Body of pancreas (tissue), 4 donors: ENCODE measurements around the gene USP31. TPM values are rescaled to one million over a fixed set of nuclear protein-coding genes. Genes with fewer than 3 reads are reported as not detected.

ENCODE experiments used
- ATAC-seq: fragments of 150-250 bp; one replicate; pipeline ENCODE4 v1.9.1; 2016
- DNase-seq, 4 donors: peaks; one replicate each; pipeline ENCODE4 v3.0.0-alpha.2; 2019
- H3K27ac ChIP-seq, 4 donors: fragments of 200-600 bp; sonication (generic); 1 replicate in 3 of 4; 2 replicates in 1 of 4; pipeline versions ENCODE4 v1.5.1 to v1.6.1; 2016 to 2019; ENCODE audit warnings: mild to moderate bottlenecking in 1 of 4, mixed read lengths in 1 of 4, moderate library complexity in 1 of 4
- H3K27me3 ChIP-seq, 2 donors: fragments of 200-600 bp; sonication (generic); one replicate each; pipeline ENCODE4 v1.6.0; 2016; ENCODE audit warnings: mild to moderate bottlenecking in 1 of 2
- H3K36me3 ChIP-seq, 2 donors: fragments of 200-600 bp; sonication (generic); replicated peaks in 1 of 2; 2 replicates each; pipeline ENCODE4 v1.5.1; 2016; ENCODE audit warnings: low read depth in 2 of 2; ENCODE audit not compliant: insufficient read depth in 1 of 2
- H3K4me1 ChIP-seq: fragments of 200-600 bp; sonication (generic); one replicate; pipeline ENCODE4 v1.6.0; 2016
- H3K4me3 ChIP-seq, 2 donors: fragments of 200-600 bp; sonication (generic); 1 replicate in 1 of 2; 2 replicates in 1 of 2; pipeline ENCODE4 v1.5.1; 2016 to 2019
- H3K9me3 ChIP-seq, 3 donors: fragments of 200-600 bp; sonication (generic); 1 replicate in 2 of 3; 2 replicates in 1 of 3; pipeline ENCODE4 v1.5.1; 2016
- POLR2A ChIP-seq, 3 donors: fragments of 450-650 bp; IDR thresholded peaks; one replicate each; pipeline ENCODE4 v1.6.1; 2016; ENCODE audit warnings: antibody characterized with exemption in 3 of 3, mild to moderate bottlenecking in 2 of 3
- WGBS, 2 donors: methylation state at CpG; one replicate each; pipeline ENCODE4 v1.1.5; 2017; 5-methylcytosine and 5-hydroxymethylcytosine counted together
- intact Hi-C: fragments of 100-400 bp; cut with DNase I; formaldehyde crosslinking; loops from one replicate; pipeline ENCODE4 v1.15.1; 2023
- total RNA-seq, 2 donors: library from RNA; depleted of rRNA; stranded (reverse); fragments of >200 nt; gene quantifications; one replicate each; pipeline ENCODE4 v1.1.0, GENCODE V29; 2016
- TF ChIP-seq, protein P1 (sequence below), 7 experiments: fragments of 450-650 bp in 4 of 7; fragments of 200-600 bp in 3 of 7; sonication (generic) in 3 of 7; IDR thresholded peaks; one replicate each; pipeline ENCODE4 v1.5.1; 2016 to 2019; ENCODE audit warnings: antibody characterized with exemption in 7 of 7

Gene USP31
- total RNA-seq, 2 donors from 2014 or later = 5.2 to 8.6 TPM

DNA sequence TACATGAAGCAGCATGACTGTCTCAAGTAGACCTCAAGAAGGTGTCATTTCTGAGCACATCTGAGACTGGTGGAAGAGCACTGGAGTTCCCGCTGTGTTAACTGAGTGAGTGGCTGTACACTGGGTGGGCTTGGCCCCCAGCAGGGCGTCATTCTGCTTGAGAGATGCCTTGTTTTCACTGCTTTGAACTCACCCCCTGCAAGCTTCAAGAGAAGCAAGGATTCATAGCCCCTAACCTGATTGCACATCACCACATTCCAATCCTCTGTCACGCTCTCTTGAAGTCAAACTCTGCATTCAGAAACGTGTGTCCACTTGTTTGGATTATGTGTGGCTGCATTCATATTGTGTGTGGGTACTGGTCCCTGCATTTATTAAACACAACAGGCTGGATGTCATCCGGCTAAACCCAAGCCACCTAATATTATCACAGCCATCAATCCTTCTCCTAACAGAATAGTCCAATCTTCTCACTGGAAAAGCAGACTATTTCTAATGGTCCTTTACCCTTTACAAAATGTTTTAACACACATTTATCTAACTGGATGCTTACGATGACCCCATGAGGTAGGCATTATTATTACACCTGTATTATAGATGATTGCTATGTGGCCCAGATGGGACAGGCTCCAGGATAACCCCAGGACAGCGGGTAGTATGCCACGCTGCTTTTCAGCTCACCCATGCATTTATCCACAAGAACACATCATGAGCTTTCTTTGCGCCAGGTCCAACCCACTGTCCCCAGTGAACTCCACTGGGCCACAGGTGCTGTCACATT, 76.3 kb downstream of the USP31 start:
- Histone ChIP-seq H3K4me3 (no peak overlapping the region), H3K36me3 (peaks cover 3 to 29% of the 10 kb centered on the region in 2 donors), H3K4me1 (no peaks in the 10 kb centered on the region), H3K9me3 (no peaks in the 10 kb centered on the region), H3K27me3 (no peaks in the 10 kb centered on the region), H3K27ac (no peak overlapping the region)
- TF ChIP-seq, protein P1, sequence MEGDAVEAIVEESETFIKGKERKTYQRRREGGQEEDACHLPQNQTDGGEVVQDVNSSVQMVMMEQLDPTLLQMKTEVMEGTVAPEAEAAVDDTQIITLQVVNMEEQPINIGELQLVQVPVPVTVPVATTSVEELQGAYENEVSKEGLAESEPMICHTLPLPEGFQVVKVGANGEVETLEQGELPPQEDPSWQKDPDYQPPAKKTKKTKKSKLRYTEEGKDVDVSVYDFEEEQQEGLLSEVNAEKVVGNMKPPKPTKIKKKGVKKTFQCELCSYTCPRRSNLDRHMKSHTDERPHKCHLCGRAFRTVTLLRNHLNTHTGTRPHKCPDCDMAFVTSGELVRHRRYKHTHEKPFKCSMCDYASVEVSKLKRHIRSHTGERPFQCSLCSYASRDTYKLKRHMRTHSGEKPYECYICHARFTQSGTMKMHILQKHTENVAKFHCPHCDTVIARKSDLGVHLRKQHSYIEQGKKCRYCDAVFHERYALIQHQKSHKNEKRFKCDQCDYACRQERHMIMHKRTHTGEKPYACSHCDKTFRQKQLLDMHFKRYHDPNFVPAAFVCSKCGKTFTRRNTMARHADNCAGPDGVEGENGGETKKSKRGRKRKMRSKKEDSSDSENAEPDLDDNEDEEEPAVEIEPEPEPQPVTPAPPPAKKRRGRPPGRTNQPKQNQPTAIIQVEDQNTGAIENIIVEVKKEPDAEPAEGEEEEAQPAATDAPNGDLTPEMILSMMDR (IDR thresholded peaks at IDR 0.05) = no peak
- no peak for TF ChIP-seq POLR2A (IDR thresholded peaks at IDR 0.05)
- ATAC-seq = no peak
- DNase-seq = no peak
- intact Hi-C loops = no loop called here
- WGBS, 2 donors = 89 to 92% methylated on average over 8 to 9 of the region's 9 CpGs

GRCh38 chr16:23072084-23072599, 77.1 kb downstream of the USP31 start:
- Histone ChIP-seq H3K4me3 (no peak overlapping the region), H3K9me3 (no peaks in the 10 kb centered on the region), H3K36me3 (peaks cover 7 to 31% of the 10 kb centered on the region in 2 donors), H3K27ac (no peak overlapping the region), H3K4me1 (no peaks in the 10 kb centered on the region), H3K27me3 (no peaks in the 10 kb centered on the region)
- TF ChIP-seq POLR2A (IDR thresholded peaks at IDR 0.05) = no peak
- DNase-seq (peak in 2 of 4 donors; percentile 15 to 18), ATAC-seq (no peak)
- 77 to 82% methylated on average over 13 of the region's 13 CpGs for WGBS, 2 donors
- intact Hi-C loops = no loop called here

DNA sequence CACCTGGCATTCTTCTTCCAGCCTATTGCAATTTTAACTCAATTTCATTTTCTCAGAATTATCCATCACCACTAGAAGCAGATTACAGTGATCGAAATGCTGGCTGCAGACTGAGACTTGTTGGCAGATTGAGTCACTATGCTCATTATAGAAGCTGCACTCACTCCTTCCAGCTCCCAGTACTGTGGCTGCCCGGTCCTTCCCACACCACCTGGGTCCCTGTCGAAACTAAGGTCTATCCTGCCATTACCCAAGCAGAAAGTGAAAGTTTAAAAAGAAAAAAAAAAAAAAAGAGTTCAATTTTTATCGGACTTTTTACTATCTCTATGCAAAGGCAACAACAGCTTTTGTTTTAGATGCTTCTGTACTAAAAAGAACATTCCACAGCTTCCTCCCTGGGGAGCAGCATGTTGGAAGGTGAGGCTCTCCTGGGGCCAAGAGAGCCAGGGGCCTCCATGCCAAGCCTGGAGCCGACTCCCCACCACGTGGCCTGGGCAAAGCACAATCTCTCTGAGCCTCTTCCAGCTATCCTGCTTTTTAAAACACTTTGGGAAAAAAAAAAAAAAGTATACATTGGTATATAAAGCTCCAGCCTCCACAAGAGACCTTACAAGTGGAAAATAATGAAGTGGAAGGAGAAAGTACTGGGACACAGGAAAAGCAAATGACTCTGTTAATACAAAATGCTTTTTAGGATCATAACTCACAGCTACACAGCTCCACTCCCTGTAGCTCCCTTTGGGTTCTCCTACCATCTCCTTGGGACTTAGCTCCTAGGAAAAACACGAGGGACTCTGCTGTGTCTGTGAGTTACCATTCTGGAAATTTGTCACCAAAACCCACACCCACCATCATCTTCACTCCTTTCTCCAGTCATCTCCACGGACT, 77.8 kb downstream of the USP31 start:
- DNase-seq = no peak
- Histone ChIP-seq H3K27ac (no peak overlapping the region), H3K36me3 (peaks cover 7 to 31% of the 10 kb centered on the region in 2 donors), H3K4me1 (no peaks in the 10 kb centered on the region), H3K9me3 (no peaks in the 10 kb centered on the region), H3K27me3 (no peaks in the 10 kb centered on the region), H3K4me3 (no peak overlapping the region)
- WGBS, 2 donors = 80 to 82% methylated on average over 8 of the region's 8 CpGs
- TF ChIP-seq, protein P1 (IDR thresholded peaks at IDR 0.05) = no peak
- no peak for TF ChIP-seq POLR2A (IDR thresholded peaks at IDR 0.05)
- intact Hi-C loops = no loop called here
- ATAC-seq = no peak

DNA sequence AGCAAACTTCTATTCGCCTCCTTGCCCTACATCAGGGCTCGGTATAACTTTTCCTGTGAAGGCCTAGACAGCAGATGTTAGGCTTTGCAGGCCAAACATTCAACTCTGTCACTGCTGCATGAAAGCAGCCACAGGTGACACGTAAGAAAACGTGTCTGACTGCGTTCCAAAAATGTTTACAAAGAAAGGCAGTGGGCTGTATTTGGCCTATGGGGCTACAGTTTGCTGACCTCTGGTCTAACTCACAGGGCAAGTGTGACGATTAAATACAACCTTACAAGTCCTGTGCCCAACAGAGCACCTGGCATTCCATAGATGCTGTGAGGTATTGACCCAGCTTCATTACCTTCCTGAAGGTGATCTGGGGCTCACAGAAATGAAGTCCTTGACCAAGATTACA, 79.4 kb downstream of the USP31 start:
- TF ChIP-seq, protein P1 (IDR thresholded peaks at IDR 0.05) = no peak
- TF ChIP-seq POLR2A (IDR thresholded peaks at IDR 0.05) = no peak
- Histone ChIP-seq H3K4me1 (no peaks in the 10 kb centered on the region), H3K4me3 (no peak overlapping the region), H3K27ac (no peak overlapping the region), H3K36me3 (peaks cover 7 to 31% of the 10 kb centered on the region in 2 donors), H3K9me3 (no peaks in the 10 kb centered on the region), H3K27me3 (no peaks in the 10 kb centered on the region)
- no peak for DNase-seq
- no peak for ATAC-seq
- WGBS, 2 donors = 93 to 96% methylated on average over 6 of the region's 6 CpGs
- intact Hi-C loops = no loop called here
